Astrocyte of the cerebellum (primary cell): ENCODE data around the gene RARB.

ENCODE experiments used
- DNase-seq: peaks from one replicate; pipeline ENCODE4 v3.0.0-alpha.2; 2011; ENCODE audit warnings: low read depth
- H3K4me3 ChIP-seq: 2 replicates; pipeline ENCODE4 v1.5.1; 2011; ENCODE audit warnings: mild to moderate bottlenecking, low read depth, low read length, moderate library complexity
- CTCF ChIP-seq: IDR thresholded peaks from 2 replicates; pipeline ENCODE4 v1.5.1; 2012; ENCODE audit warnings: low read length, low read depth, moderate library complexity, mild to moderate bottlenecking; ENCODE audit errors: missing control alignments
- in situ Hi-C: cut with HindIII; loops from 2 replicates; pipeline ENCODE4 v1.10.0; 2017; ENCODE audit warnings: low sequenced_read_pairs

RARB gene

DNA sequence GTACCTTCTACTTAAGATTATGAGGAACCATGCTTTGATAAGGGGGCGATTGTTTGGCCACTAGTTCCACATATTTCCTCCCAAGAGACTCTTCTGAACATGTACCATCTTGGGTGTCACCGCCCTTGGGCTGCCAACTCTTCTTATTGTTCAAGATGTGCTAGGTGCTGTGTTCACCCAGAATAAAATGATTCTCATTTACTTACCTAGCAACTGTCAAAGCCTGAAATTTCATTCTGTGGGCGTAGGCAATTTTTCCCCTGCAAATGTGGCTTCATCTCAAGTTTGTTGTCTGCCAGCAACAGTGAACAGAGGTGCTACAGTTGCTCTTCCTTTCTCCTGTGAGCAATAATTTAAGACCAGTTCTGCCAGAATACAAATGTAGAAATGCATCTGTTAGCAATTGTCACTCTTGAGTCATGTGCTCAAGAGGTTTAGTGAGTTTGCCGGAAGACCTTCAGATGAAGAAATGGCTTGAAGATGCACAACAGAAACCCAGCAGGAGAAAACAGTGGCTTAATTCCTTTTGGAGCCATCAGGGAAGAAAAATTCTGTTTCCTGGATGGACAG is 41.3 kb upstream of the RARB start:
- in situ Hi-C loops, result no loop called here
- TF ChIP-seq CTCF, result no peak
- no peak overlapping the region for H3K4me3 ChIP-seq
- DNase-seq, result no peak

GRCh38 chr3:25390605-25391004 is 37.5 kb upstream of the RARB start:
- in situ Hi-C loops, result no loop called here
- DNase-seq, result no peak
- no peak for TF ChIP-seq CTCF
- H3K4me3 ChIP-seq, result no peak overlapping the region

DNA sequence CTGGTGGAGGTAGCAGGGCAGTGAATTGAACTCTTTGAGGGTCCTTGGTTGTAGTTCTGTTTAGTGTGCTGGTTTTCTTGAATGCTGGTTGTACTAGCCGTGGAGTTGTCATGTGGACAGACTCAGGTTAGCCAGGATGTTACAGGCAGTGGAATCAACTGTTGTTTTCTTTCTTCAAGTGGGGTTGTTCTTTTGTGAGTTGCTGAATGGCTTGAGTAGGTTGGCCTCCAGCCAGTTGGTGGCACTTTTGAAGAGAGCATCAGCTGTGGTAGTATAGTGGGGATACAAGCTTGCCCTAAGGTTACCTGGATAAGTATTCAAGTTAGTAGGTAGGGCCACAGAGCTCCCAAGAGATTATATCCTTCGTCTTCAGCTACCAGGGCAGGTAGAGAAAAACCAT is 31.8 kb upstream of the RARB start:
- in situ Hi-C loops, result loop anchor here (5.0 kb wide), 1 partner anchor 59 kb away; no protein-coding TSS in a partner anchor
- no peak for TF ChIP-seq CTCF
- DNase-seq, result no peak
- H3K4me3 ChIP-seq, result no peak overlapping the region

DNA sequence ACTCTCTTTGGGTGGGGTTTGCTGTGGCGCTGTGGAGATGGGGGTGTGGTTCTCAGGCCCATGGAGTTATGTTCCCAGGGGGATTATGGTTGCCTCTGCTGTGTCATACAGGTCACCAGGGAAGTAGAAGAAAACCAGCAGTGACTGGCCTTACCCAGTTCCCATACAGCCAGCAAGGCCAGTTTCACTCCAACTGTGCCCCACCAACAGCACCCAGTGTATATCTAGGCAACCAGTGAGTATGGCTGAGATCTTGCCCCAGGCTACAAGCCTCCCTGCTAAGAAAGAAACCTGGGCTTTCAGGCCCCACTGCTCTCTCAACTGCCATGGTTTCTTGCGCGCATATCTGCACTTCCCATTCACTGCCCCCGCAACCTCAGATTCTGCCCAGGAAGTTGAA is 31.4 kb upstream of the RARB start:
- in situ Hi-C loops, result loop anchor here (5.0 kb wide), 1 partner anchor 59 kb away; no protein-coding TSS in a partner anchor
- TF ChIP-seq CTCF, result no peak
- H3K4me3 ChIP-seq, result no peak overlapping the region
- DNase-seq, result no peak

DNA sequence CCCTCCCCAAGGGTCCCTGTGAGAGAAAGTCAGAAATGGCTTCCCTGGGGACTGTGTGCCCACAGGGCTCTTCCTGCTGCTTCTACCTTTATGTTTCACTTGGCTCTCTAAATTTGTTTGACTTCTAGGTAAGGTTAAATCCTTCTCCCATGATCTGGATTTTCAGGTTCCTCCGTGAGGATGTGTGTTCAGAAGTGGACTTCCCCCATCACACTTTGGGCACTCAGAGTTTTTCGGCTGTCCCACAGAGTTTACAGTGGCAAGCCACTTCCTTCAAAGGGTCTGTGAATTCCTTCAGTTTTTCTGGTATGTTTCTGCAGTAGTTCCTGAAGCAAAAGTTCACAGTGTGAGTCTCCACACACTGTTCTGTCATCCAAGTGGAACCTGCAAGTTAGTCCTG is 30.9 kb upstream of the RARB start:
- in situ Hi-C loops, result loop anchor here (5.0 kb wide), 1 partner anchor 60 kb away; no protein-coding TSS in a partner anchor
- no peak for DNase-seq
- no peak for TF ChIP-seq CTCF
- H3K4me3 ChIP-seq, result no peak overlapping the region

DNA sequence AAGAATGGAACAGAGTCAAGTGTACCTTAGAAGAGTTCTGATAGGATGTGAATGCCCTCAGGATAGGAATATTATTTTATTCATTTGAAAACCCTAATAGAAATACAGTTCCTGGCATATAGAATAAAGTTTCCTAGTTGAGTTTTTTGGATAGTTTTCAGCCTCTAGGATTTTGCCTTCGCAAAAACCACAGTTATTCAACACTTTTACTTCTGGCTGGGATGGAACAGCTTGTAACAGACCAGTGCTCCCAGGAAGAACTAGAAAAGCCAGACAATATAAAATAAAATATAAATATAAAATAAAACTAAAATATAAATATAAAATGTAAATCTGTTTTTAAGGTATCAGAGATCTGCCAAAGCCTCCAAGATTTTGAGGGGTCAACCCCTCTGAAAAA is 27.5 kb upstream of the RARB start:
- TF ChIP-seq CTCF, result no peak
- in situ Hi-C loops, result no loop called here
- DNase-seq, result no peak
- no peak overlapping the region for H3K4me3 ChIP-seq
